Activated CD4-positive, alpha-beta T cell treated with anti-CD3 and anti-CD28 coated beads for 24 hours (primary cell): ENCODE results near the gene L1TD1.
"Not testable (repeated sequence)": the region's sequence is repeated elsewhere in the genome, so short reads cannot be mapped to it uniquely, and the experiment has no call there.

Source experiments
- DNase-seq, 2 donors: peaks; one replicate each; pipeline ENCODE4 v3.0.0-alpha.2; 2020; ENCODE audit warnings: low read depth in 2 of 2

The L1TD1 gene

DNA sequence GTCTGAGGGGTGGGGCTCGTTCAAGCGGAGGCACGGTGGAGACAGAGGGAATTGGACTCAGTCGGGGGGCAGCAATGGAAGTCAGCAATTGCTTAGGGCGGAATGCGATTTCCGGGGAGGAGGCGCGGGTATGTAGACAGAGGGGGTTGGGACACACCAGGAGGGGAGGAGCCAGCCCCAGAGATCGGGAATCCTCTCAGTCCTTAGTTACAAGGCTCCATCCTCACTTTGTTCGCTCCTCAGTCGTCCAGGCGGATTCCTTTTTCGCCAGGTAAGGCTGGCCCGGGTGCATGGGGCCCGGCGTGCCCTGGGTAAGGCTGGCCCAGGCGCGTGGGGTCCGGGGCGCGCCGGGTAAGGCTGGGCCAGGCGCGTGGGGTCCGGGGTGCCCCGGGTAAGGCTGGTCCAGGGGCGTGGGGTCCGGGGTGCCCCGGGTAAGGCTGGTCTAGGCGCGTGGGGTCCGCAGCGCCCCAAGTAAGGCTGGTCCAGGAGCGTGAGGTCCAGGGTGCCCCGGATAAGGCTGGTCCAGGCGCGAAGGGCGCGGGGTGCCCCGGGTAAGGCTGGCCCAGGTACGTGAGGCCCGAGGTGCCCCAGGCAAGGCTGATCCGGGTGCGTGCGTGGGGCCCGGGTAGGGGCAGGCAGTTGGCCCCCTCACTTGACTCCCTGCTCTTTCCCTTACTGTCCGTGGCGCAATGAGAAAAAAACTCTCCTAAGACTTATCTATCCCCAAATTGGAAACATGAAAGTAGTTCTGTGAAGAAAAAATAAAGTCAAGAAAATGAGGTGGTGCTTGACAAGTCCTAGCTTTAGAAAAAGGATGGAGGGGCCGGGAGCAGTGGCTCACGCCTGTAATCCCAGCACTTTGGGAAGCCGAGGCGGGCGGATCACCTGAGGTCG is at the start of gene L1TD1:
Gene L1TD1, plus strand, starts transcription at position 199 of the 894 bp plus-strand sequence. CDS start 11,780 bp downstream, outside the sequence.
- DNase-seq: no peak

- DNase-seq: no peak
Measured at GRCh38 chr1:62159940-62160348, 34.7 kb upstream of the L1TD1 start.

DNA sequence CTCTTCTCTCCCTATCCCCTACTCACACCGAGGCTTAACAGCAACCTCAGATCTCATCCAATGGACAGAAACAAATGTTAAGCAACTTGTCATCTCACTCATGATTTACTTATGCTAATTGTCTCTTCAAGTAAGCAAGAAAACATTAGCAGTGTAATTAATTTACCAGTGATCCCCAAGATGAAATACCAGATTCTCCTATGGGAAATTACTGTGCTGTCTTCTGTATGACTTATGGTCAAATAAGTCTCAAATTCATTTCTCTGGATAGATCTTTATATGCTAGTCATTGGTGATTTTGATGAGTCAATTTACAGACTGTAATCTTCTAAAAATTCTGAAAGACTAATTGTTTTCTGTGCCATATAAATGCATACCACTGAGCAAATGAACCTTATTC is 32.9 kb upstream of the L1TD1 start:
- DNase-seq: no peak

GRCh38 chr1:62170380-62170779 is 24.3 kb upstream of the L1TD1 start:
- not testable (repeated sequence) for DNase-seq

DNA sequence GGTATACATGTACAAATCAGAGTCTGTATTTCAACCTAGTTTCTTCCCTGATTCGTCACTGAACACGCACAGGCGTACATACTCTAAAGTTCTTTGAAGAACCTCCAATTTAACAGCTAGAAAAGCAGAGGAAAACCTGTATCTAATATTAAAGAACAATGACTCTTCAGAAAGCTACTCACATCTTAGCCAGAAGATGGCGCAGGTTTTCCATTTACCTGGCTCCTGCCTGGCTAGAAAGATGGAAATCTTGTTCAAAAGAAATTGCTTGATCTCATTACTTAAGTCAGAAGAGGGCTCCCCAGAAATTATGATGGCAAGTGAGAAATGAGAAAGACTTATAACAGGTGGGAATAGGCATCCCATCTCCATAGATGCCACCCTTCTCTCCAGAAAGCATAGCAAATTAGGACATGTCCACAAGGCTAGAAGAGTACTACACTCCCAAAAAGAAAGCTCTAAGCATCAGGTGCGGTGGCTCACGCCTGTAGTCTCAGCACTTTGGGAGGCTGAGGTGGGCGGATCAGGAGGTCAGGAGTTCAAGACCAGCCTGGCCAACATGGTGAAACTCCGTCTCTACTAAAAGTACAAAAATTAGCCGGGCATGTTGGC is 19.0 kb upstream of the L1TD1 start:
- no peak for DNase-seq

GRCh38 chr1:62176597-62177312 is 17.9 kb upstream of the L1TD1 start:
- DNase-seq: no peak

DNA sequence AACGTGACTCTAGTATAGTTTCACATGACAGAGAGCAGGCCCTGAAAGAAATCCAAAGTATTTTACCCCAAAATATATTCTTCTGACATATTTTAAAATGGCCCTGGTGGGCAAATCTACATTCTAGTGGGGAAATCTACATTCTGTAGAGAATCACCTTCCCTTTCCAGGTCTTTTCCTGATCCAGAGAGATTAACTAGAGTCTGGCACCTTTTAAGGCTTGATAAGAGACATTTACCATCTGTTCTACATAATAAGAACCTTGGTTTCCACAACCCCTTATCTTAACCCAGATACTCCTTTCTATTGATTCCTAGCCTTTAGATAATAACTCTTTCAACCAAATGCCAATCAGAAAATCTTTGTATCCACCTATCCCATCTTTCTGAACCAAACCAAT is 17.0 kb upstream of the L1TD1 start:
- no peak for DNase-seq

GRCh38 chr1:62178372-62178771 is 16.3 kb upstream of the L1TD1 start:
- DNase-seq: no peak

- not testable (repeated sequence) for DNase-seq
Measured at GRCh38 chr1:62180054-62180453, 14.6 kb upstream of the L1TD1 start.

DNA sequence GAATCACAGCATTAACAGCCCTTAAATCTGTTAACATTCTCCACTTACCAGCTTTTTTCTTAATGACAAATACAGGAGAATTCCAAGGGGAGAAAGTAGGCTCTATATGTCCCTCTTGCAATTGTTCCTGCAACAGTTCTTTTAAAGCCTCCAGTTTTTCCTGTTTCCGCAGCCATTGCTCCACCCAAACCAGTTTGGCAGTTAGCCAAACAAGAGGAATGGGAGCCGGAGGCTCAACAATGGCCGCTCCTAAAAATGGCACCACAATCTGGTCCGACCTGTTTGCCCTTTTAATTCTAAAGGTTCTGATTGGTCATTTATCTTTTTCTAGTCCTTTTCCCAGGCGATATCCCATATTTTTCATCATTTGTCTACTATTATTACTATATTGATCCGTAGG is 14.0 kb upstream of the L1TD1 start:
- no peak for DNase-seq

GRCh38 chr1:62181532-62181931 is 13.1 kb upstream of the L1TD1 start:
- no peak for DNase-seq

DNA sequence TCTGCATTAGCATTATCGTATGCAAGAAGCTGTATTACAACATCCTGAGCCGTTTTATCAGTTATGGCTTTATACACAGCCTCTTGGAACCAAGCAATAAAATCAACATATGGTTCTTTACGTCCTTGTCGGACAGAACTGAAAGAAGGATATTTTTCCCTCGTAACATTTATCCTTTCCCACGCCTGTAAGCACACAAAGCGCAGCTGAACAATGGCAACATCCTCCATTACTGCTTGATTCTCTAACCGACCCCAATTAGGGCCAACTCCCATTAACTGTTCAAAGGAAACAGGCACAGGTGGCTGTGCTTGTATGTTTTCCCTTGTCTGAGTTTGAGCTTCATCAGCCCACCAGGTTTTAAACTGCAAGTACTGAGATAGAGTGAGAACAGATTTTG is 12.5 kb upstream of the L1TD1 start:
- not testable (repeated sequence) for DNase-seq

- DNase-seq: not testable (repeated sequence)
Measured at GRCh38 chr1:62183164-62184020, 11.3 kb upstream of the L1TD1 start.

DNA sequence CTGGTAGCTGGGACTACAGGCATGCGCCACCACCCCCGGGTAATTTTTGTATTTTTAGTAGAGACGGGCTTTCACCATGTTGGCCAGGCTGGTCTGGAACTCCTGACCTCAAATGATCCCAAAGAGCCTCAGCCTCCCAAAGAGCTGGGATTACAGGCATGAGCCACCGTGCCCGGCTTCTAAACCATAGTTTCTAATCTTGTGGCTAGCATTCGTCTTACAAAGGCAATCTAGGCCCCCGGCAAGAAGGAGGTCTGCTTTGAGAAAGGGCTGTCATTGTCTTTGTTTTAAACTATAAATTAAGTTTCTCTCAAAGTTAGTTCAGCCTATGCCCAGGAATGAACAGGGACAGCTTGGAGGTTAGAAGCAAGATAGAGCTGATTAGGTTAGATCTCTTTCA is 10.3 kb upstream of the L1TD1 start:
- DNase-seq: no peak

DNA sequence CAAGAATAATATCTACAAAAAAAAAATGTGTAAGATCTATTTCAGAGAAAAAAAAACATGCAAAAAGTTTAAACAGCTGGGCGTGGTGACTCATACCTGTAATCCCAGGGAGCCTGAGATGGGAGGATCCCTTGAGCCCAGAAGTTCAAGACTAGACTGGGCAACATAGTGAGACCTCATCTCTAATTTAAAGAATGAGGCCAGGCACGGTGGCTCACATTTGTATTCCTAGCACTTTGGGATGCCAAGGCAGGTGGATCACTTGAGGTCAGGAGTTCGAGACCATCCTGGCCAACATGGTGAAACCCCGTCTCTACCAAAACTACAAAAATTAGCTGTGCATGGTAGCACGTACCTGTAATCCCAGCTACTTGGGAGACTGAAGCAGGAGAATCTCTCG is 9.4 kb upstream of the L1TD1 start:
- not testable (repeated sequence) for DNase-seq

DNA sequence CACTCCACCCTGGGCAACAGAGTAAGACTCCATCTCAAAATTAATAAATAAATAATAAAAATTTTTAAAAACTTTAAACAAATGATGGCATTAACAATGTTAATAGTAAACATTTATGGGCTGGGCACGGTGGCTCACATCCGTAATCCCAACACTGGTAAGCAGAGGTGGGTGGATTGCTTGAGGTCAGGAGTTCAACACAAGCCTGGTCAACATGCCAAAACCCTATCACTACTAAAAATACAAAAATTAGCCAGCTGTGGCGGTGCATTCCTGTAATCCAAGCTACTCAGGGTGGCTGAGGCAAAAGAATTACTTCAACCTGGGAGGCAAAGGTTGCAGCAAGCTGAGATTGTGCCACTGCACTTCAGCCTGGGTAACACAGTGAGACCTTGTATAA is 9.0 kb upstream of the L1TD1 start:
- DNase-seq: no peak

DNA sequence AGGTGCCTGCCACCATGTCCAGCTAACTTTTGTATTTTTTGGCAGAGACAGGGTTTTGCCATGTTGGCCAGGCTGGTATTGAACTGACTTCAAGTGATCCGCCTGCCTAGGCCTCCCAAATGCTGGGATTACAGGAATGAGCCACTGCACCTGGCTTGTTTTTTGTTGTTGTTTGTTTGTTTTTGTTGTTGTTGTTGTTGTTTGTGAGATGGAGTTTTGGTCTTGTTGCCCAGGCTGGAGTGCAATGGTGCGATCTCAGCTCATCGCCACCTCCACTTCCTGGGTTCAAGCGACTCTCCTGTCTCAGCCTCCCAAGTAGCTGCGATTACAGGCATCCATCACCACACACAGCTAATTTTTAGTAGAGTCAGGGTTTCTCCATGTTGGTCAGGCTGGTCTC is 7.1 kb upstream of the L1TD1 start:
- no peak for DNase-seq

- DNase-seq: no peak
Measured at GRCh38 chr1:62188111-62188510, 6.5 kb upstream of the L1TD1 start.

GRCh38 chr1:62196086-62196690 is 1.5 kb downstream of the L1TD1 start:
- no peak for DNase-seq

DNA sequence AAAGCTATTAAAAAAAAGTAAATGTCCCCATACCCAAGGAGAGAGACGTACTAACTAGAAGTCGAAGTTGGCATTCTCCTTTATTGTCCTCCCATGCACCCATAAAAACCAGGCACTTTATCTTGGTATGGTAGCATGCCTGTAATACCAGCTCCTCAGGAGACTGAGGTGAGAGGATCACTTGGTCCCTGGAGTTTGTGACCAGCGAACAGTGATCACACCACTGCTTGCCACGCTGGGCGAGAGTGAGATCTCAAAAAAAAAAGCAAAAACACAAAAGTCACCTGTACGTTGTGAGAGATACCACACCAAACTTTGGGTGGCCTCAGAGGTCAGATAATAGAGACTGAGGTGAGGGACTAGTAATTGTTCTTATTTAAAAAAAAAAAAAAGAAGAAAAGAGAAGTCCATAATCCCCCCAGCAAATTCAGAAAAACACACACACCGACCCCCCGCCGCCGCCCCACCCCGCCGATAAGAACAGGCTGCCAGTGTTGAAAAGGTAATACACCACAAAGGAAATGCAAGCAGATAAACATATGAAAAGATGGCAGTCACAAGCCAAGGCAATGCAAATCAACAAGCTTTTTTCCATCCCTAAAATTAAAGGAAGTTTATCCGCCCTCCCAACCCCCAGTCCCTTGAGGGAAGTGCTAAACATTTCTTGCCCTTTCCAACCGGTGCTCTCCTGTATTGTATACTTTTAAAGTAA is 3.6 kb downstream of the L1TD1 start:
- no peak for DNase-seq

DNA sequence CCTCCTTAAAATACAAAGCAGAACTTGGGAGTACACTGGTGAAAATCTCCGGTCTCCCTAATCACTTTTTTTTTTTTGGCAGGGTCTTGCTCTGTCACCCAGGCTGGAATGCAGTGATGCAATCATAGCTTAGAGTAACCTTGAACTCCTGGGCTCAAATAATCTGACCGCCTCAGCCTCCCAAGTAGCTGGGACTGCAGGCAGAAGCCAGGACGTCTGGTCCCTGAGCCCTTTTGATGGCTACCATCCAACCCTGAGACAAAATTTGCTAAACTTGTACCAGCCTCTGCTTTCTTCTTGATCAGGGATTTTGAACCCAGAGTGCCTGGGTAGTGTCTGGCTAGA is 4.1 kb downstream of the L1TD1 start:
- no peak for DNase-seq
